NAMALWA (cell line): ENCODE measurements around the gene CTNNAL1.
"Not testable (repeated sequence)": the region's sequence is repeated elsewhere in the genome, so short reads cannot be mapped to it uniquely, and the experiment has no call there.

ENCODE experiments used
- DNase-seq: peaks from one replicate; pipeline ENCODE4 v3.0.0-alpha.2; 2015; ENCODE audit warnings: low spot score

Gene CTNNAL1

GRCh38 chr9:108928386-108928785, 84.9 kb downstream of the CTNNAL1 start:
- no peak for DNase-seq

- DNase-seq = no peak
Measured at GRCh38 chr9:108924466-108924865, 88.8 kb downstream of the CTNNAL1 start.

GRCh38 chr9:108921200-108921599, 92.1 kb downstream of the CTNNAL1 start:
- DNase-seq = no peak

DNA sequence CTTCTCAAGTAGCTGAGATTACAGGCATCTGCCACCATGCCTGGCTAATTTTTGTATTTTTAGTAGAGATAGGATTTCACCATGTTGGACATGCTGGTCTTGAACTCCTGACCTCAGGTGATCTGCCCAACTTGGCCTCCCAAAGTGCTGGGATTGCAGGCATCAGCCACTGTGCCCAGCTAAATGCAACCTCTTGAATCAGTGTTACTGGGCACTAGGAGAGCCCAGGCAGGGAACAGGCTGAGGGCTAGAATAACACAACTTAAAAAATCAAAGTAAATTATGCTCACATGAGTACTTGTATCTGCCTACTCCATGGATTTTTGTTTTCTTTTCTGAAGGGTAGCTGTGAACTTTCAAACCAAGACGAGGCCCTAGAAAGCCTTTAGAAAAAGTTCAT, 92.9 kb downstream of the CTNNAL1 start:
- not testable (repeated sequence) for DNase-seq

GRCh38 chr9:108919517-108919916, 93.8 kb downstream of the CTNNAL1 start:
- no peak for DNase-seq

DNA sequence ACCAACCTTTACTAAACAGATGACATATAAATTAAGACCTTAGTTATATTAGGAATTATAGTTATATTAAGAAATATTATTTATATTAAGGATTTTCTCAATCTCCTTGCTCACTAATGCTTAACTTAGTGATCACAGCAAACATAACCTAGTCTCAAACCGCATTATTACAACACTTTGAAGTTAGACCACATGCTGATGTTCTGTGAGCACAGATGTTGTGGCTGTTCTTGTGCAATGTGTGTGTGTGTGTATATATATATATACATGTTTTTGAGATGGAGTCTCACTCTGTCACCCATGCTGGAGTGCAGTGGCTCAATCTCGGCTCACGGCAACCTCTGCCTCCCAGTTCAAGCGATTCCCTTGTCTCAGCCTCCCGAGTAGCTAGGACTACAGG, 99.9 kb downstream of the CTNNAL1 start:
- no peak for DNase-seq

DNA sequence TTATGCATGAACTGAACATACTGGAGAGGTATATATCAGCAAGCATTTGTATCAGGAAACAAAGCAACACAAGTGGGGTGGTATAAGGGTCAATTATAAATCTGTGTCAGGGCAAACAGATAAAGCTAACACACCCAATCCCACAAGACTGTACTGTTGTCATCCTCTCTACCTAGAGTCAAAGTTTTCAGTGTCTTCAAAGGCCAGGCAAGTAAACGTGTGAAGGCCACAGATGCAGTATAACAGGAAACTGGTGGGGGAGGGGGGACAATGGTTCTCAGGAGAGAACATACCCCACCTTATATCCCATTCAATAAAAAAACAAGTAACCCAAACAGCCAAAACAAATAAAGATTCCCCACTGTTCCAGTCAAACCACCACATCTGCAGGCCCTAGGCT, 101.5 kb downstream of the CTNNAL1 start:
- DNase-seq = no peak

DNA sequence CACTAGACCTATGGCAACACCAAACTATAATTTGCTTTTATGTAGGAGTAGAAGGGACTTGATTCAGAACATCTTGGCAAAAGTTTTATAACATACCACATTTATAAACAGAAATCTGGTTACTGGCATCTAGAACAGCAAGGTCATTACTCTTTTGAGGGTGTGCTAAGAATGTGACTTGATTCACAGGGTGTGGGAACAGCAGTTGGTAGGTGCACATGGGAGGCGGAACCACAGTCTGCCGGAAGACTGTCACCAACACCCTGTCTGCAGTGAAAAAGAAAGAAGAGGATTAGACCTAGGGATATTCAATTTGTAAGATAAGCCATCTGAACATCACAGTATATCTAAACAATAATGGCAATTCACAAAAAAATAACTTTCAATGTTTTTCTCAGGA, 102.4 kb downstream of the CTNNAL1 start:
- no peak for DNase-seq

GRCh38 chr9:108910402-108910801, 102.9 kb downstream of the CTNNAL1 start:
- no peak for DNase-seq

GRCh38 chr9:108905494-108905893, 107.8 kb downstream of the CTNNAL1 start:
- DNase-seq = no peak

DNA sequence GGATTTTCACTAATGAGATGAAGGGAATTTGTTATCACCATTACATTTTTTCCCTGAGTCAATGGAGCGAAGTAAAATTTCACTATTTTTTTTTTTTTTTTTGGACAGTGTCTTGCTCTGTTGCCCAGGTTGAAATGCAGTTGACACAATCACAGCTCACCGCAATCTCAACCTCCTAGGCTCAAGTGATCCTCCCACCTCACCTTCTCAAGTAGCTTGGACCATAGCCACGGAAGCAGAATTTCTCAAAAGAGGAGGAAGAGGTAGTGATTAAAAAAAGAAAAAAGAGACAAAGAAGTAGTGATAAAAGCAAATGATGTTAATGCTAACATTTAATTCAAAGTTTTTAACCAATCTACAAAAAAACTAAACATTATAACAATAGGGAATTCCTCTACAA, 109.1 kb downstream of the CTNNAL1 start:
- DNase-seq = no peak

GRCh38 chr9:108903420-108904103, 109.7 kb downstream of the CTNNAL1 start:
- no peak for DNase-seq

DNA sequence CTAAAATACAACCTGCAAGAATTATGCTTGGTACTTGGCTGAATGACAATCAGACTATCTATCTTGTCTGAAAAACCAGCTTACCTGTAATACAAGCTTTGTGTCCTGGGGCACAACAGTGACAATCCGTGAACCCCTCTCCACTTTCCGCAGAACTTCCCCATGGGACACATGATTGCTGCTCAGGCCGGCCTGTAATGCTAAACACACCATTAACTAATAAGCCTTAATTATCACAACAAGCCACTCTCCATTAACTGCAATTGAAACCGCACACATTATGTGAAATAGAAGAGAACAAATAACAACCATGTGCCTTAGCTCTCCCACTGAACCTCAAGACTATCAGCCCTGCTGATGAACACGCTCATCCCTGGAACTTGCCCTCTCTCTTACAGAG, 113.1 kb downstream of the CTNNAL1 start:
- no peak for DNase-seq

- not testable (repeated sequence) for DNase-seq
Measured at GRCh38 chr9:108899023-108899695, 114.1 kb downstream of the CTNNAL1 start.

DNA sequence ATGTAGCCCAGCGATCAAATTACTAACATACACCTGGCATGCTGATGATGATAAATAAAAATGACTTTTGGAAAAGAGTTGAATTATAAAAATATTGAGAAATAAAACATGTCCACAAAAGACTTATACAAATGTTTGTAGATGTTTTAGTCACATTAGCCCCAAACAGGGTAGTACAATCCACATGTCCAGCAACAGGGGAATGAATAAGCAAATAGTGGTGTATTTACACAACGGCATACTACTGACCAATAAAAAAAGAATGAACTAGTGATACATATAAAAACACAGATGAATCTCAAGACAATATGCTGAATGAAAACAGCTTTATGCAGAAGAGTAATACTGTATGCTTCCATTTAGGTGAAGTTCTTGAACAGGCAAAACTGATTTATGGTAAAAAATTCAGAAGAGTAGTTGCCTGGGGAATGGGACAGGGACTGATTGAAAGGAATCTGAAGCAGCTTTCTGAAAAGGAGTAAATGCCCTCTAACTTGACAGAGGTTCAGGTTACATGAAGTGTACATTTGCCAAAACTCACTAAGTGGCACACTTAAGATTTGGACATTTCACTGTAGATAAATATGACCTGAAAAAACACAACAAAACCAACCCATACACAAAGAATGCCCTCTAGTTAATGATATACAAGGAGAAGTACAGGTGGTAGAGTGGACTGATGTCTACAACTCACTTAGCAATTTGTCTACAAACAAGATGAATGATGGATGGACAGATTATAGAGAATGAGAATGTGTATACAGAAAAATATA, 115.8 kb downstream of the CTNNAL1 start:
- no peak for DNase-seq

DNA sequence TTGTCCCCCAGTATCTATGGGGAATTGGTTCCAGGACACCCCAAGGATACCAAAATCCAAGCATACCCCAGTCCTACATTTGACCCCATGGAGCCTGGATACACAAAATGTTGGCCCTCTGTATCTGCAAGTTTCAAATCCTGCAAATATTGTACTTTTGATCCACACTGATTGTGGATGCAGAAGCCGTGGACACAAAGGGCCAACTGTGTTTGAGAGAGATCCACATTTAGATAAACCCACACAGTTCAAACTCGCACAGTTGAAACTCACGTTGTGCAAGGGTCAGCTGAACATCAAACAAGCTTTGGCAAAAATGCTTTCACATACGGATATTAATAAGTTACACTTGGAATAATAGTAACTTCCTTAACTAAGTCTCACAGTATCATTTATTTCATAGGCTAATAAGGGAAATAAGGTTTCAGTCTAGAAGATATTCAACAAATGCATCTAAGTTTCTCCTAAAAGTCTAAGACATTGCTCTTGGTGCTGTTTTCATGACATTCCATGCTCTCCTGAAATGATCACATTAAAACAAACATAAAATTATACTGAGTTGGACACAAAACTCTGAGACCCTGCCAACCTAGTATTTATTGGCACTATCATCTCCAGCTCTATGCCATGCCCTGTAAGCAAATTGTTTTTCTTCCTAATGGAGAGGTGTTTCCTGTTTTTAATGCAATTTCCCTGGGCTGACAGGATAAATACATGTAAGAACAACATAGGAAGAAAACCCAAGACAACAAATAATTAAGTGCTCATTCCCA, 118.9 kb downstream of the CTNNAL1 start:
- no peak for DNase-seq
